Stomach (tissue), 4 donors: ENCODE measurements around the gene IRF5.

Experiments used
- EP300 ChIP-seq: sonication (generic); formaldehyde crosslinking; IDR thresholded peaks from one replicate; pipeline ENCODE4 v1.6.1; 2017; ENCODE audit warnings: antibody characterized with exemption
- POLR2A ChIP-seq, 4 donors: fragments of 450-650 bp; IDR thresholded peaks; one replicate each; pipeline ENCODE4 v1.6.1; 2016; ENCODE audit warnings: antibody characterized with exemption in 4 of 4, control low read depth in 2 of 4, mild to moderate bottlenecking in 1 of 4, moderate library complexity in 1 of 4
- TF ChIP-seq, protein P1 (sequence below), 7 experiments: fragments of 450-650 bp in 4 of 7; fragments of 200-600 bp in 3 of 7; sonication (generic) in 3 of 7; IDR thresholded peaks; one replicate each; pipeline ENCODE4 v1.5.1; 2016 to 2019; ENCODE audit warnings: antibody characterized with exemption in 7 of 7, control low read depth in 2 of 7, mild to moderate bottlenecking in 1 of 7

DNA sequence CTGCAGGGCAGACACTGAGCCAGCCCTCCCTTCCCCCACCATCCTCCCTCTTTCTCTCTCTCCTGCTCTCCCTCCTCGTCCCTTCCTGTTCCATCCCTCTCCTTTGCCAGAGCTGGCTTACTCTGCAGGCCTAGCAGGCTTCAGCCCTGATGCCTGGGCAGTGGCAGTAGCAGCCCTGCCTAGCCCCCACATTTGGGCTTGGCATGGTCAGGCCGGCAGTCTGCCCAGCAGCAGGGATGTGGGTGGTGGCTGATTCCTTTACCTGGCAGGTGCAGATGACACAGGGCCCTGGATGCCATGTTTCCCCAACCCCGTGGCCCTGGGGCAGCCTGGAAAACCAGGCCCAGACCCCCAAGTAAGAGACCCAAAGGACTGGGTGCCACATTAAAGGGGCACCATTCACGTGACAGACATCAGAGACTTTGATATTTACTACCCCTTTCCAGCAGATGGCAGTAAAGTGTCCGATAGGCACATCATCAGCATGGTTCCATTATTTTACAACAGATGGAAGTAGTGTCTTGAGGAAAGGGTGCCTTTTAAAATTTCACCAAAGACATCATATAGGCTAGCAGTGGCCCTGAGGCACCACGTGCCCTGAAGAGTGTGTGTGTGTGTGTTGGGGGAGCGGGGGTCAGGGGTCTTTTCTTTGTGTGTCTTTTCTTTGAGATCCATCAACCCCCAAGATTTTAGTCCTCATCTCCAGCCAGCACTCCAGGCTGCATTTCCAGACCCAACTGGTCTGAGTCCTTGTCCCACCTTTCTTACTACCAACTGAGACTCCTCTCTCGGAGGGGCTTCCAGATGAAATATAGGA lies 33.1 kb upstream of the IRF5 start:
- TF ChIP-seq, protein P1, sequence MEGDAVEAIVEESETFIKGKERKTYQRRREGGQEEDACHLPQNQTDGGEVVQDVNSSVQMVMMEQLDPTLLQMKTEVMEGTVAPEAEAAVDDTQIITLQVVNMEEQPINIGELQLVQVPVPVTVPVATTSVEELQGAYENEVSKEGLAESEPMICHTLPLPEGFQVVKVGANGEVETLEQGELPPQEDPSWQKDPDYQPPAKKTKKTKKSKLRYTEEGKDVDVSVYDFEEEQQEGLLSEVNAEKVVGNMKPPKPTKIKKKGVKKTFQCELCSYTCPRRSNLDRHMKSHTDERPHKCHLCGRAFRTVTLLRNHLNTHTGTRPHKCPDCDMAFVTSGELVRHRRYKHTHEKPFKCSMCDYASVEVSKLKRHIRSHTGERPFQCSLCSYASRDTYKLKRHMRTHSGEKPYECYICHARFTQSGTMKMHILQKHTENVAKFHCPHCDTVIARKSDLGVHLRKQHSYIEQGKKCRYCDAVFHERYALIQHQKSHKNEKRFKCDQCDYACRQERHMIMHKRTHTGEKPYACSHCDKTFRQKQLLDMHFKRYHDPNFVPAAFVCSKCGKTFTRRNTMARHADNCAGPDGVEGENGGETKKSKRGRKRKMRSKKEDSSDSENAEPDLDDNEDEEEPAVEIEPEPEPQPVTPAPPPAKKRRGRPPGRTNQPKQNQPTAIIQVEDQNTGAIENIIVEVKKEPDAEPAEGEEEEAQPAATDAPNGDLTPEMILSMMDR (IDR thresholded peaks at IDR 0.05) = peak in 5 of 7 experiments; percentile 44 to 64 (median 50)
- no peak for TF ChIP-seq POLR2A (IDR thresholded peaks at IDR 0.05)
- no peak for TF ChIP-seq EP300
